Measurements from ENCODE around the gene KCNQ1. TPM values are rescaled to one million over a fixed set of nuclear protein-coding genes. Genes with fewer than 3 reads are reported as not detected.

The KCNQ1 gene
- total RNA-seq, 1 donor from 2014 or later, result 6.4 TPM

GRCh38 chr11:2793701-2794045 is 348.9 kb downstream of the KCNQ1 start:
- H3K4me1 Mint-ChIP-seq, result no peaks in the 10 kb centered on the region
- H3K27me3 Mint-ChIP-seq, result peaks cover 3% of the 10 kb centered on the region
- H3K27ac Mint-ChIP-seq, result no peak overlapping the region
- no peaks in the 10 kb centered on the region for H3K9me3 Mint-ChIP-seq
- no peaks in the 10 kb centered on the region for H3K36me3 Mint-ChIP-seq (ENCODE audit: low read depth)
- H3K4me3 Mint-ChIP-seq, result no peak overlapping the region
- no peak for DNase-seq
- intact Hi-C loops (cut with micrococcal nuclease), result no loop called here

DNA sequence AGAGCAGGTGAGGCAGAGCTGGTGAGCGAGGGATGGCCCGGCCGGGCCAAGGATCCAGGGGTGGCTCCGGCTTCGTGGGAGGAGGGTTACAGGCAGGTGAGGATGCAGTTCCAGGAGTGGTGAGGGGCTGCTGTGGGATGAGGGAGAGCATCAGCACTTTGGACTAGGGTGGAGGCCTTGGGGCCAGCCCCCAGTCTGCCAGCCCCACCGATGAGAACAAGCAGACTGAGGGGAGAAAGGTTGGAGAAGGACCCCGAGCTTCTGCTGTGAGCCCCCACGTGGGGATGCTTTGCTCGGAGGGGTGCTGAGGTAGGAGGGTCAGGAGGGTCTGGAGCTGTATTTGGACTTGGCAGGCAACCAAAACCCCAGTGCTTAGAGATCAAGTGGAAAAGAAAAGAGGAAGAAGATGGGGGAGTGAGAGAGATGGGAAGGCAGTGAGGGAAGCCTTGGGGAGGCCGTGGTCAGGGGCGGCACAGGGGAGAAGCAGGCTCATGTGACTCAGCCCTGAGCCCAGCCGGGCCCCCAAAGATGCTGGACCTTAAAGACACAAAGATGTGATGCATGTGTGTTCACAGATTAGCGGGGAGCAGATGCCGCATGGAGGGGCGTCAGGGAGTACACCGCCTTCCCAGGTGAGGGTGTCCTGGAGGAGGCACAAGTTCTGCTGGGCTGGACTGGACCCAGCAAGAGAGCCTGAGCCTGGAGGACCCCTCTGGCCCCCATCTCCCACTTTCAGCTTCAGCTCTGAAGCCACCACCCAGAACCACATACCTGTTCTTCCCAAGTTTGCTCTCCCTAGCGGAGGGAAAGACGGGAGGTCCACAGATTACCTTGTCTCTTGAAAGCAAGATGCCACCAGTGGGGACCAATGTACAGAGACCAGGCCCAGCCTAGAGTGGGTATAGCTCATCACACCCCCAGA is 349.5 kb downstream of the KCNQ1 start:
- H3K9me3 Mint-ChIP-seq, result no peaks in the 10 kb centered on the region
- no peak overlapping the region for H3K27ac Mint-ChIP-seq
- peaks cover 3% of the 10 kb centered on the region for H3K27me3 Mint-ChIP-seq
- no peaks in the 10 kb centered on the region for H3K4me1 Mint-ChIP-seq
- H3K36me3 Mint-ChIP-seq (ENCODE audit: low read depth), result no peaks in the 10 kb centered on the region
- intact Hi-C loops (cut with micrococcal nuclease), result no loop called here
- no peak overlapping the region for H3K4me3 Mint-ChIP-seq
- no peak for DNase-seq

DNA sequence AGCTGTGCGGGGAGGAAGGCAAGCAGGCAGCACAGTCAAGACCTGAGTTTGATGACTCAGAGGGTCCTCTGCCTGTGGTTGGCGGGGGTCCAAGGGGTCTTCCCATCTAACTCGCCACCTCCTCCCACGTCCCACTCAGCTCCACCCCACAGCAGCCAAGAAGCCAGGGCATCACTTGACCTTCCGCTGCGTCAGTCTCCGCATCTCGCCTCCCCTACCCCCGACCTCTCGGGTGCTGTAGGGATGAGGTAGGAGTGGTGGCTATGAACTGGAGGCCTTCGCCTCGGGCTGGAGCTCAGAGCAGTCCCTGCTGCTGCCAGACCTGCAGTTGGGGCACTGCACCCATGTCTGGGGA is 350.1 kb downstream of the KCNQ1 start:
- no peaks in the 10 kb centered on the region for H3K4me1 Mint-ChIP-seq
- no peak overlapping the region for H3K27ac Mint-ChIP-seq
- H3K36me3 Mint-ChIP-seq (ENCODE audit: low read depth), result no peaks in the 10 kb centered on the region
- peaks cover 3% of the 10 kb centered on the region for H3K27me3 Mint-ChIP-seq
- intact Hi-C loops (cut with micrococcal nuclease), result no loop called here
- no peaks in the 10 kb centered on the region for H3K9me3 Mint-ChIP-seq
- H3K4me3 Mint-ChIP-seq, result no peak overlapping the region
- DNase-seq, result no peak

GRCh38 chr11:2795491-2795991 is 350.7 kb downstream of the KCNQ1 start:
- Mint-ChIP-seq H3K9me3 (no peaks in the 10 kb centered on the region), H3K36me3 (ENCODE audit: low read depth) (no peaks in the 10 kb centered on the region), H3K4me1 (no peaks in the 10 kb centered on the region), H3K27ac (no peak overlapping the region), H3K4me3 (no peak overlapping the region), H3K27me3 (peaks cover 3% of the 10 kb centered on the region)
- DNase-seq, result no peak
- intact Hi-C loops (cut with micrococcal nuclease), result no loop called here

GRCh38 chr11:2796091-2796490 is 351.3 kb downstream of the KCNQ1 start:
- no peaks in the 10 kb centered on the region for H3K4me1 Mint-ChIP-seq
- no peak overlapping the region for H3K27ac Mint-ChIP-seq
- DNase-seq, result no peak
- no peaks in the 10 kb centered on the region for H3K9me3 Mint-ChIP-seq
- no peaks in the 10 kb centered on the region for H3K36me3 Mint-ChIP-seq (ENCODE audit: low read depth)
- intact Hi-C loops (cut with micrococcal nuclease), result no loop called here
- H3K4me3 Mint-ChIP-seq, result no peak overlapping the region
- H3K27me3 Mint-ChIP-seq, result no peaks in the 10 kb centered on the region

DNA sequence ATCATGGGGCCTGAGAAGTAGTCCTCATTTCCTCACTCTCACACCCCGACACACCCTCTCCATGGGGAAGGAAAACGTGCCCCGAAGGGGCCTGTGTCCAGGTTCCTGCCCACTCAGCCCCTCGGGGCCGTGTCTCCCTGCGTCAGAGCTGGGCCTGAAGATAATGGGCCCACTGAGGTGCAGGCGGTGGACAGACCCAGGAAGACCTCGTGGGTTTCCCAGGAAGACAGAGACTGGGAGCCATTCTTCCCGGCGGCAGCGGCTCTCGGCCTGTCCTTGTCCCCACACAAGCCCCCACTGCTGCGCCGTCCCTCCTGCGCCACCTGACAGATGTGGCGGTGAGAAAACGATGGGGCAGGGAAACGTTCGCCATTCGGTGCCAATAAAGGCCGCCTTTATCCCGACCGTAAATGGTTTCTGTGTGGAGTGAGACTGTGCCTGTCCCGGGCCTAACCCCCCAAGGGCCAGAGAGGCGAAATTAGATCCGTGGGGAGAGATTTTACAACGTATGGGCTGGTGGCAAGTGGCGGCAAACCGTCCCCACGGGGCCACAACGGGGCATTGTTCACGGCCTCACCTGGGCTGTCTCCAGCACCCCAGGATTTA is 351.8 kb downstream of the KCNQ1 start:
- Mint-ChIP-seq H3K4me1 (no peaks in the 10 kb centered on the region), H3K27ac (no peak overlapping the region), H3K4me3 (no peak overlapping the region), H3K9me3 (no peaks in the 10 kb centered on the region), H3K36me3 (ENCODE audit: low read depth) (no peaks in the 10 kb centered on the region), H3K27me3 (no peaks in the 10 kb centered on the region)
- no peak for DNase-seq
- intact Hi-C loops (cut with micrococcal nuclease), result no loop called here

DNA sequence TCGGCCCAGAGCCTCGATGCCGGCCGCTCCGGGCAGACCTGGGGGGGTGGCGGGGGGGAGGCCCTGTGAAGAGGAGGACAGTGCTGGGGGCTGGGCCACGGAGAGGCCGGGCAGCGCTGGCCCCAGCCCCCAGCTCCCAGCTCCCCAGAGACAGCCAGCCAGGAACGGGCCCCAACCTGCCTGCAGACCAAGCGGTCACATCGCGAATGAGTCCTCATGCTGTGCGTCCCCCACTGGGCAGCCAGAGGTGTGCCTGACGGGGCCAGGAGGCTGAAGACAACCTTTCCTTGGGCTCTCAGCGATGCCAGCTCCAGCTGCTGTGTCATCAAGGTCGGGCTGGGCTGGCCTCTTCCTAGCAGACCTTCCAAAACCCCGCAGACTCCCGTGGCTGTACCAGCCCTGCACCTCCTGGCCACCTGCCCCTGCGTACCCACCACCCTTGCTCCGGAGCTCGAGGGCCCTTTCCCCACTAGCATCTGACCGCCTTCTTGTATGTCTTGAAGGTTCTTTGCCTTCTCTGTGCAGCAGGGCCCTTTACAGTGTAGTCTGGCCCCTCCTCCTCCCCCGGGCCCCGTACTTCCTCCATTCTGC is 352.4 kb downstream of the KCNQ1 start:
- H3K27ac Mint-ChIP-seq, result no peak overlapping the region
- intact Hi-C loops (cut with micrococcal nuclease), result no loop called here
- H3K4me1 Mint-ChIP-seq, result no peaks in the 10 kb centered on the region
- H3K36me3 Mint-ChIP-seq (ENCODE audit: low read depth), result no peaks in the 10 kb centered on the region
- no peak overlapping the region for H3K4me3 Mint-ChIP-seq
- H3K27me3 Mint-ChIP-seq, result no peaks in the 10 kb centered on the region
- no peaks in the 10 kb centered on the region for H3K9me3 Mint-ChIP-seq
- no peak for DNase-seq

GRCh38 chr11:2797741-2798361 is 353.0 kb downstream of the KCNQ1 start:
- no peaks in the 10 kb centered on the region for H3K36me3 Mint-ChIP-seq (ENCODE audit: low read depth)
- no peak overlapping the region for H3K27ac Mint-ChIP-seq
- no peaks in the 10 kb centered on the region for H3K27me3 Mint-ChIP-seq
- no peaks in the 10 kb centered on the region for H3K4me1 Mint-ChIP-seq
- no peak overlapping the region for H3K4me3 Mint-ChIP-seq
- intact Hi-C loops (cut with micrococcal nuclease), result no loop called here
- no peak for DNase-seq
- no peaks in the 10 kb centered on the region for H3K9me3 Mint-ChIP-seq

- Mint-ChIP-seq H3K36me3 (ENCODE audit: low read depth) (no peaks in the 10 kb centered on the region), H3K9me3 (no peaks in the 10 kb centered on the region), H3K27me3 (no peaks in the 10 kb centered on the region), H3K4me3 (no peak overlapping the region), H3K27ac (no peak overlapping the region), H3K4me1 (no peaks in the 10 kb centered on the region)
- DNase-seq, result no peak
- intact Hi-C loops (cut with micrococcal nuclease), result no loop called here
Measured at GRCh38 chr11:2798951-2799761, 354.3 kb downstream of the KCNQ1 start.

DNA sequence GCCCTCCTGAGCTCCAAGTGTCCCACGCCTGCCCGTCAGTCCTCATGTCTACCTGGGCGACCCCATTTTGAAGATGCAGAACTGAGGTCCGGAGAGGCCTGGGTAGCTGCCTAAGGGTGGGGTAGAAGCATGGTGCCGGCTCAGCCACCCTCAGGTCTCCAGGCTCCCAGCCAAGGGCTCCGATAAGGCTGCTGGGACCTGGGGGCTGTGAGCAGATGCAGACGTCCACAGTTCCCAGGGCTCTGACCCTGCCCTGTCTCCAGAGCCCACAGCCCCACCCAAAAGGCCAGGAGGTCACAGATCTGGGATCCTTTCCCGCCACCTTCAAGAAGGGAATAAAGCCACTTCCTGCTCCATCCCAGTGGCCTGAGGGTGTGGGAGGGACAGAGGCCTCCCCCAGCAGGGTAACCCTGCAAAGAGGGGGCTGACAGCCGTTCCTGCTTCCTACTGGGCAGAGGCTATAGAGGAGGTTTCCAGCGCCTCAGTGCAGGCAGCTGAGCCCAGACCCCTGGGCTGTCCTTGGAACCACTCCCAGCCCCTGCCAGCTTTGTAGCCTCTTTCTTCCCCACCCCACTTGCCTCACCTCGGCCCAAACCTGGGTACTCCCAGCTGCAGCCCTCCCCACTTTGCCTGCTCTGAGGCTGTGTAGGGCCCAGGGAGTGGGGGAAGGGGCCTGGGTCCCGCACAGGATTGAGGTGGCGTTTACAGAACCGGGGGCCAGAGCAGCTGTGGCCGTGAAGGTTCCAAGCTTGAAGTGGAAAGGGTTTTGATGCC is 355.3 kb downstream of the KCNQ1 start:
- Mint-ChIP-seq H3K27ac (no peak overlapping the region), H3K4me3 (no peak overlapping the region), H3K9me3 (no peaks in the 10 kb centered on the region), H3K27me3 (no peaks in the 10 kb centered on the region), H3K36me3 (ENCODE audit: low read depth) (no peaks in the 10 kb centered on the region), H3K4me1 (no peaks in the 10 kb centered on the region)
- intact Hi-C loops (cut with micrococcal nuclease), result no loop called here
- DNase-seq, result no peak

- H3K4me1 Mint-ChIP-seq, result no peaks in the 10 kb centered on the region
- no peak overlapping the region for H3K4me3 Mint-ChIP-seq
- intact Hi-C loops (cut with micrococcal nuclease), result no loop called here
- H3K36me3 Mint-ChIP-seq (ENCODE audit: low read depth), result no peaks in the 10 kb centered on the region
- H3K27ac Mint-ChIP-seq, result no peak overlapping the region
- no peaks in the 10 kb centered on the region for H3K9me3 Mint-ChIP-seq
- H3K27me3 Mint-ChIP-seq, result no peaks in the 10 kb centered on the region
- no peak for DNase-seq
Measured at GRCh38 chr11:2800655-2801531, 356.1 kb downstream of the KCNQ1 start.

DNA sequence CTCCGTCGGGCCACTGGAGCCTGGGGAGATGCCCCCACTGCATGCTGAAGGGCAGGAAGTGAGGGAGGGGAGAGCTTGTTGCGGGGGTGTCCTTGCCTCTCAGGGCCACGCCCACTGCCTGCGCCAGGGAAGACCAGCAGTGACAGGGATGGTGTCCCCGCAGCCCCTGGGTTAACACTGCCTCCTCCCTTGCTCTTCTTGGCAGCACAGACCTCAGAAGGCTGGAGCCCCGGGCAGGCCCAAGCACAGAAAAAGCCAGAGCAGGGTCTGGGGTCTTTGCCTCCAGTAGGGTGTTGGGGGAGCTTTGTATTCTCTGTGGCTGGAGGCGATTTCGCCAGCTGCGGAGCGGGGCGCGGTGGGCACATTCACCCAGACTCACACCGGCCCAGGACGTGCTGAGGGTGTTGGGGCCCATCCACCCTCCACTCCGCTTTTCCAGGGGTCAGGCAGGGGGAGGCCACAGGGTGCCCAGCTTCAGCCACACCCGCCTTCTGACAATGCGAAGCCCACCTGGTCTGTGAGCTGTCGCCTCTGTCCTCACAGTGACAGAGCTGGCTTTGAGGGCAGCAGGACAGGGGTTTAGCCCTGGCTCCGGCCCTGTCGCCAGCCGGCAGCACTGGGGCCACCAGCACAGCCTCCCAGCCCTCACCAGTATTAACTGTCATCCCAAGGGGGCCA is 357.0 kb downstream of the KCNQ1 start:
- no peaks in the 10 kb centered on the region for H3K4me1 Mint-ChIP-seq
- no peaks in the 10 kb centered on the region for H3K36me3 Mint-ChIP-seq (ENCODE audit: low read depth)
- no peak for DNase-seq
- H3K4me3 Mint-ChIP-seq, result no peak overlapping the region
- intact Hi-C loops (cut with micrococcal nuclease), result no loop called here
- no peaks in the 10 kb centered on the region for H3K9me3 Mint-ChIP-seq
- H3K27me3 Mint-ChIP-seq, result no peaks in the 10 kb centered on the region
- no peak overlapping the region for H3K27ac Mint-ChIP-seq
